HG03442 (cell line): ENCODE data around the gene STK38.

Experiments used
- ATAC-seq: cut with Tn5 transposase; IDR thresholded peaks from one replicate; pipeline ENCODE4 v1.9.1; 2021; ENCODE audit warnings: mild to moderate bottlenecking, moderate library complexity; ENCODE audit not compliant: unreplicated experiment

Gene STK38

GRCh38 chr6:36566418-36566905, 19.2 kb upstream of the STK38 start:
- ATAC-seq = no peak

- ATAC-seq = no peak
These were observed 16.6 kb upstream of the STK38 start for GRCh38 chr6:36563928-36564284.

GRCh38 chr6:36563237-36563927, 16.1 kb upstream of the STK38 start:
- no peak for ATAC-seq

- no peak for ATAC-seq
These were observed 13.5 kb upstream of the STK38 start for GRCh38 chr6:36560822-36561221.

GRCh38 chr6:36559011-36559793, 11.9 kb upstream of the STK38 start:
- ATAC-seq = no peak

GRCh38 chr6:36556281-36556680, 9.0 kb upstream of the STK38 start:
- no peak for ATAC-seq

GRCh38 chr6:36555750-36556252, 8.5 kb upstream of the STK38 start:
- no peak for ATAC-seq

- no peak for ATAC-seq
These were observed 3.3 kb upstream of the STK38 start for GRCh38 chr6:36550473-36551000.

GRCh38 chr6:36548401-36548743, 1.1 kb upstream of the STK38 start:
- no peak for ATAC-seq

- no peak for ATAC-seq
These were observed 544 bp upstream of the STK38 start for GRCh38 chr6:36547646-36548400.

- ATAC-seq = no peak
These were observed 865 bp downstream of the STK38 start for GRCh38 chr6:36546308-36546919.

GRCh38 chr6:36545767-36546307, 1.4 kb downstream of the STK38 start:
- ATAC-seq = no peak

GRCh38 chr6:36544228-36544627, 3.1 kb downstream of the STK38 start:
- no peak for ATAC-seq

- ATAC-seq = no peak
These were observed 5.2 kb downstream of the STK38 start for GRCh38 chr6:36542041-36542440.

GRCh38 chr6:36539814-36540568, 7.3 kb downstream of the STK38 start:
- ATAC-seq = no peak

- ATAC-seq = no peak
These were observed 10.3 kb downstream of the STK38 start for GRCh38 chr6:36536873-36537547.

- no peak for ATAC-seq
These were observed 14.0 kb downstream of the STK38 start for GRCh38 chr6:36533321-36533720.

- no peak for ATAC-seq
These were observed 21.2 kb downstream of the STK38 start for GRCh38 chr6:36526066-36526465.

GRCh38 chr6:36525346-36525745, 21.9 kb downstream of the STK38 start:
- no peak for ATAC-seq
